ENCODE measurements around the gene TMEM119.
"Not testable (repeated sequence)": the region's sequence is repeated elsewhere in the genome, so short reads cannot be mapped to it uniquely, and the experiment has no call there.

TMEM119 gene

GRCh38 chr12:108622921-108623514 is 25.1 kb upstream of the TMEM119 start:
- DNase-seq (ENCODE audit: low read depth): no peak
- H3K4me3 ChIP-seq (ENCODE audit: low read length): no peak overlapping the region
- TF ChIP-seq CTCF (conservative IDR thresholded peaks at IDR 0.05; ENCODE audit: low read length): no peak

- no peak overlapping the region for H3K4me3 ChIP-seq (ENCODE audit: low read length)
- peak; percentile 61 for DNase-seq (ENCODE audit: low read depth)
- TF ChIP-seq CTCF (conservative IDR thresholded peaks at IDR 0.05; ENCODE audit: low read length): no peak
Observed at GRCh38 chr12:108622421-108622820, 24.5 kb upstream of the TMEM119 start.

- DNase-seq (ENCODE audit: low read depth): no peak
- TF ChIP-seq CTCF (conservative IDR thresholded peaks at IDR 0.05; ENCODE audit: low read length): no peak
- no peak overlapping the region for H3K4me3 ChIP-seq (ENCODE audit: low read length)
Observed at GRCh38 chr12:108621161-108621560, 23.3 kb upstream of the TMEM119 start.

GRCh38 chr12:108620236-108620879 is 22.5 kb upstream of the TMEM119 start:
- H3K4me3 ChIP-seq (ENCODE audit: low read length): no peak overlapping the region
- TF ChIP-seq CTCF (conservative IDR thresholded peaks at IDR 0.05; ENCODE audit: low read length): no peak
- peak; percentile 80 for DNase-seq (ENCODE audit: low read depth)

GRCh38 chr12:108619369-108620160 is 21.7 kb upstream of the TMEM119 start:
- DNase-seq (ENCODE audit: low read depth): no peak
- TF ChIP-seq CTCF (conservative IDR thresholded peaks at IDR 0.05; ENCODE audit: low read length): no peak
- H3K4me3 ChIP-seq (ENCODE audit: low read length): no peak overlapping the region

- not testable (repeated sequence) for DNase-seq (ENCODE audit: low read depth); H3K4me3 ChIP-seq (ENCODE audit: low read length)
Observed at GRCh38 chr12:108618953-108619274, 21.0 kb upstream of the TMEM119 start.

GRCh38 chr12:108618079-108618952 is 20.4 kb upstream of the TMEM119 start:
- H3K4me3 ChIP-seq (ENCODE audit: low read length): no peak overlapping the region
- TF ChIP-seq CTCF (conservative IDR thresholded peaks at IDR 0.05; ENCODE audit: low read length): peak; percentile 92
- DNase-seq (ENCODE audit: low read depth): peak; percentile 85

Measured in AG10803 (cell line).